ENCODE data around the gene FCMR. TPM values are rescaled to one million over a fixed set of nuclear protein-coding genes. Genes with fewer than 3 reads are reported as not detected.

FCMR gene
- total and polyA plus RNA-seq, 9 of the 15 experiments (the other 6 are each of a cell fraction or from before 2014, with no cell fraction given), result 0.11 to 0.82 (median 0.20) TPM; not detected in 5

- TF ChIP-seq SFPQ (IDR thresholded peaks at IDR 0.05; ENCODE audit: low read depth, low read length) (no peak), NBN (IDR thresholded peaks at IDR 0.05; ENCODE audit: low read depth) (no peak), PPARD (CRISPR knock-in tag; IDR thresholded peaks at IDR 0.05) (no peak), TFAP4 (CRISPR knock-in tag; IDR thresholded peaks at IDR 0.05; ENCODE audit: borderline replicate concordance) (no peak), CBFB (CRISPR knock-in tag; IDR thresholded peaks at IDR 0.05) (no peak), TCF7L2 (IDR thresholded peaks at IDR 0.05; ENCODE audit: low read depth, low read length) (no peak), SREBF1 (IDR thresholded peaks at IDR 0.05; ENCODE audit: borderline replicate concordance, low read depth, low read length) (no peak), KAT7 (CRISPR knock-in tag; IDR thresholded peaks at IDR 0.05; ENCODE audit: borderline replicate concordance) (no peak), SIX5 (IDR thresholded peaks at IDR 0.05; ENCODE audit: borderline replicate concordance in 1 of 2, insufficient read depth in 1 of 2, low read depth in 1 of 2, low read length in 2 of 2) (no peak), ZNF707 (CRISPR knock-in tag; conservative IDR thresholded peaks at IDR 0.05) (no peak), BRCA1 (IDR thresholded peaks at IDR 0.05) (no peak), BRCA1 (CRISPR knock-in tag; IDR thresholded peaks at IDR 0.05) (no peak), XRCC4 (IDR thresholded peaks at IDR 0.05; ENCODE audit: extremely low read depth, insufficient read depth, insufficient read length) (no peak), YBX1 (IDR thresholded peaks at IDR 0.05) (no peak), CBX2 (IDR thresholded peaks at IDR 0.05; ENCODE audit: insufficient read depth, low read length, poor library complexity, severe bottlenecking) (no peak), FOXP4 (CRISPR knock-in tag; IDR thresholded peaks at IDR 0.05; ENCODE audit: borderline replicate concordance) (no peak), RFX5 (IDR thresholded peaks at IDR 0.05; ENCODE audit: low read depth, low read length) (no peak), ILF3 (IDR thresholded peaks at IDR 0.05; ENCODE audit: borderline replicate concordance) (no peak)
Measured at GRCh38 chr1:206864939-206865671, 56.6 kb downstream of the FCMR start, which contains the start of gene IL20 (continued).

Data from K562 (cell line).